Left kidney (tissue), 2 donors: ENCODE measurements around the gene PTH1R. TPM values are rescaled to one million over a fixed set of nuclear protein-coding genes. Genes with fewer than 3 reads are reported as not detected.

Experiments used
- DNase-seq: peaks from one replicate; pipeline ENCODE4 v3.0.0-alpha.2; 2013
- polyA plus RNA-seq: library from polyadenylated mRNA; unstranded; fragments of 120-200 nt; gene quantifications from one replicate; pipeline ENCODE4 v1.2.1, GENCODE V29; 2013; ENCODE audit not compliant: insufficient read length

The PTH1R gene
- polyA plus RNA-seq, 1 donor: 178 TPM

DNA sequence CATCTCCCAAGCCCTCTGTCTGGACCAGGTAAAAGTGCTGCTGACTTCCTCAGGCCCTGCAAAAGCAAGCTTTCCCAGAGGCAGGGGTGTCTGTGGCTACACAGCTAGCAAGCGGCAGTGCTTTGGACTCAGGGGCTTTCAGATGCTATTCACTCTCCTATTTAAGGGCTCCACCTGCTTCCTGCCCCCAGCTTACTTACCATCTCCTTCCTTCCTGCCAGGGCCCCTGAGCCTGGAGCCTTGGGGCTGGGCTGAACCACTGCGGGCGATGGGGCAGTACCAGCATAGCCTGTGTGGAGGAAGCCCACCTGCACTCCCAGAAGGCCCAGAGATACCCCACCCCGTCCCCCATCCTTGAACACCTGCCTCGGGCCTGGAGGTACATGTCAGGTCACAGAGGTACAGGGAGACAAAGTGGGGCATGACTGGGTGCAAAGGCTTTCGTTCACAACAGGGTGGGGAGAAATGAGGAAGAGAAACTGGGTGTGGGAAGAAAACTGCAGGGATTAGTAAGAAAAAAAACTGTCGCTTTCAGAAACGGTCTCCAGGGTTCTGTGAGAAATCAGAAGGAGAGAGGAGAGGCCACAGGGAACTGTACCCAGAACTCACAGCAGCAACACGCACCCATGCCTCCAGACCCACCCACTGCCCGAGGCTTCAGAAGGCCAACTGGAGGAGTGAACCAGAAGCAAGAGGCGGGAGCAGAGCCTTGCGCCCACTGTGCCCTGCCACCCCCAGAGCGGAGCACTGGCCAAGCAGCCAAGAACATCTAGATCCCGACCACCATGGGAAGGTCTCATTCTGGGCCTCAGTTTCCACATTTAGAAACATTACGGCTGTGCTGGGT is 49.6 kb downstream of the PTH1R start:
- DNase-seq: no peak

DNA sequence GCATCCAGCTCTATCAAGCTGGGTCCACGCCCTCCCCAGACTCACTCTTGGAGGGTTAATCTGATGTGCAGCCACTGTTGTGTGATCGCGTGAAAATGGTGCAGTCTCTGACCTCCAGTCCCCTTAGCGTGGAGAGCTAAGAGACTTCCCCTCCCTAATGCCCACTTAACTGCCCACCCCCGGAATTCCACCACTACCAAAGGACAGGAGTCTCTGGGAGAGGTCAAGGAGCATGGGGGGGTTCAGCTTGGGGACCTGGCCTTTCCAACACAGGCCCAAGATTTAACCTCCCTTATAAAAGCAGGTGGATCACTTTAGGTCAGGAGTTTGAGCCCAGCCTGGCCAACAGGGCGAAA is 50.2 kb downstream of the PTH1R start:
- no peak for DNase-seq

DNA sequence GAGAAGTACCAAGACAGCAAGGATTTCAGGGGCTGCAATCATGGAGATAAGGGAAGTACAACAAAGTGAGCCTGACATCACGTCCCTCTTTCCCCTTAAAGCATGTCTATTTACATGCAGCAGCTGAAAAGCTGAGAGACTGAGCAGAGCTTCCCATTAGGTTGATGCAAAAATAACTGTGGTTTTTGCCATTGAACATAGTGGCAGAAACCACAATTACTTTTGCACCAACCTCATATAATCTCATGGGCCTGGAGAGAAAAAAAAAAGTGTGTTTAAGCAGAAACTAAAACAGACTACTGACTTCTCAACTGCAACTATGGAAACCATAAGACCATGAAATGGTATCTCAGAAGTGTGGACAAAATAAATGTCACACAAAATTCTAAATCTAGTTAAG is 50.8 kb downstream of the PTH1R start:
- no peak for DNase-seq

DNA sequence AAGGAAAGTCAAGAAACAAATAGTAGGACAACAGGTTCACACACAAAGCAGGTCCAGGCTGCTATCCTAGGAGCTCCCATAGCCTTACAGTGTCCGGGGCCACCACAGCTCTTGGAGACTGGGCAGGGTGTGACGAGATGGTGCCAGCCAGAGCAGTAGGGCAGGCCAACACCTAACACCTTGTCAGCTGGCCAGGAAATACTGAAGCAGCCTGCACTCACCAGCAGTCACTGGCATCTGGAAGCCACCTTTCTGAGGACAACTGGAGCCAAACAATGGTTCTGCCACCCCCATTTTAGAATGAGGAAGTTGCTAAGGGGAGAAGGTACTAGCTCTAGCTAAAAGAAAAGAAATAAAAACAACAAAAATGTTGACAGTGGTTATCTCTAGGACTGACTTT is 51.8 kb downstream of the PTH1R start:
- DNase-seq: no peak

DNA sequence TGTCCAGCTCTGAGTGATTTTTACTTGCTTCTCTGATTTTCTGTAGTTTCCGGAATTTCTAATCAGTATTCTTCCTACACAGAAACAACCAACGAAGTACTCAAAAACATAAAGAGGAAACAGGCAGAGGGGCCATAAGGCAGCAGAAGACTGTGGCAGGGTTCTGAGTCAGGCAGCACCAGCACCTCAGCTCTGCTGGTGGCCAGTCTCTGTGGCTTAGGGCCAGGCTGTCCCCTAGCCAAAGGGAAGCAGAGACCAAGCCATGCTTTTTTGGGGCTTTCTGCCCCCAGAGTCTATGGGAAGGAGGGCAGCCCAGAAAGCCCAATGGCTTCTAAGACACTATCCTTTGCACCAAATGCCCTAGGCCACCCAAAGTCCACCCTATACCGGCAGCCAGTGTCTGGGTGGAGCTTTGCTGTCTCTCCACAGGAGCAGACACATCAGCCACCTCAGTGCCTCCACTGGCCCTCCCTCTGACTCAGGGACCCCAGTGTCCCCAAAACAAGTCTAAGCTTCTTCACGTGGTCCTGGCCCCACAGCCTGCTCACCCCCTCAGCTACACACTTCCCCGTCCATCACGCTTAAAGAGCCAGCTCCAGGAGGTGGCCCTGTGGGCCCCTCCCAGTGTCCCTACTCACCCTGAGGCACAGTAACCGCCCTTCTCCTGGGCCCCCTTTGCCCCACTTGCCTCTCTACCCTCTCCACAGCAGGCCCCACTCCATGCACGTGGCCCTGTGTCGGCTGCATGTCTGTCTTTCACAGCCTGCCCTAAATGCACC is 52.8 kb downstream of the PTH1R start:
- DNase-seq: no peak

DNA sequence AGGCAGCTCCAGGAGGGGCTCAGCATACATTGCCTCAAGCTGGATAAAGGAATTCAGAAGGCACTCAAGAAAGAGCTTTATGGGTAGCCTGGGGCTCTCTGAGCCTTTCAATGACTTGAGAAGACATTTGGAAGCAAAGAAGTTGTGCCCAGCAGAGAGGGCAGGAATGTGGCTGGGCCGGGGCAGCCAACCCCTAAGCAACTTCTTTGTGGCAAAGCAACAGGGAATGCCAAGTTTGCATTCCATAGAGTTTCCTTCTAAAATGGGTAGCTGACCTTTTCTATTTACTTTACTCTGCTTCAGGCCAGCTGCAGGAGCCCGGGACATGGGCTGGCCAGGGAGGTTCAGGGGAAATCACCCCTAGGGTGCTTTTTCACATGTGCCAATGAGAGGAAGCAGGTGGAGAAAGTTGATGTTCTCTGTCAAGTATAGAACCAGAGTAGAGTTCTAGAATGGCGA is 53.5 kb downstream of the PTH1R start:
- no peak for DNase-seq

DNA sequence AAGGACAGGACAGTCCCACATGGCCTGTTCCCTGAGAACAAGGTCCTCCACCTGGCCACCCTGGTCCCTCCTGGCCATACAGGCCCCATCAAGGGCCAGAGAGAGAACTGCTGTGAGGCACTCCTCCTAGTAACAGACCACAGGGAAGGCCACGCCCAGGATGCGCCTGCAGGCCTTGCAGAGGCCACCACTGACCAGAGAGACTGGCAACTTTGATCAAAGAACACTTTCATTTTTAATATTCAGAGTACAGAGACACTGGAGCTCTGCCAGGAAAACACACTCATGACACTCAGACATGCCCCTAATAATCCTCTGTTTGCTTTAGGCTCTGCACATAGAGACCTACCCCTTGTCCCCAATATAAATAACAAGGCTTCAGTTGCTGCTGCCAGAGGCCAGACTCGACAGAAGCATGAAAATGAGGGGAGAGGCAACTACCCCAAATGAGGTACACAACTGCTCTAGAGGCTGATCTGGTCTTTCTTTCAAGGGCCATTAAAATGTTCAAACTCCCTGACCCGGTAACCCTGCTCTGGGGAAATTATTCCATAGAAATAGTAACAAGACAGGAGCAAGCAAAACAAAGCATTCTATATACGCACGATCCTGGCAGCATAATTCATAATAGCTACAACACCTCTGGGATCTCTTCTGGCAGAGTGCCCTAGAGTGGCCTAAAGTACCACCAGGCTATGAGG is 54.3 kb downstream of the PTH1R start:
- DNase-seq: no peak

DNA sequence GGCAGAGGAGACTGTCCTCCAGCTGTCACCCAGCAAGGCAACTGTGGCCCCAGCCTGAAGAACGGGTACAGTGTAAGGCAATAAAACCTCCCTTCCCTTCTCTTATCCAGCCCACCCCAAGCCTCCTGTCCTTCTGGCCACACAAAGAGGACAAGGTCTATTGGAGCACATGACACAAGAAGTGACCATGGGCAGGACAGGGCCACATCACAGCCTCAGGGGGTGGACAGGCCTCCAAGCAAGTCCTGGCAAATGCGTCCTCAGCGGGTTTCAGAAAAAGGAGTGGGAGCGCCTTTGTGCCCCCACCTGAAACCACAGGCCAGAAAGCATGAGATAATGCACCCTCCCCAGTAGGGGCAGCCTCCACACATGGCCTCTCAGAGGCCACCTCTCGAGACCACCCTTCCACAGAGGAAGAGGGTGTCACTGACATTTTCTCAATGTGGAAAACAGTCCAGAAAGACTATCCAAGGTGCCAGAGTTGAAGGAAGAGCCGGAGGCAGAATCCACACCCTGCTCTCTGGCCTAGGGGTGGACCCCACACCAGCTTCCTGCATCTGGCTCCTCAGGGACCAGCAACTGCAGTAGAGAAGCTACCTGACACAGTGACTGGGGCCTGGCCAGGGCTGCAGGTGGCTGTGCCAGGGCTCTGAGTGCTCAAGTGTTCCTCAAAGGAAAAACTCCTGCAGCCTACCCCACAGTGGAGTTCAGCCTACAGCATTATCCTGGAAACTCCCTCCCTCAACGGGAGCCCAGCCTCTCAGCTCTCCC is 55.1 kb downstream of the PTH1R start:
- DNase-seq: no peak

DNA sequence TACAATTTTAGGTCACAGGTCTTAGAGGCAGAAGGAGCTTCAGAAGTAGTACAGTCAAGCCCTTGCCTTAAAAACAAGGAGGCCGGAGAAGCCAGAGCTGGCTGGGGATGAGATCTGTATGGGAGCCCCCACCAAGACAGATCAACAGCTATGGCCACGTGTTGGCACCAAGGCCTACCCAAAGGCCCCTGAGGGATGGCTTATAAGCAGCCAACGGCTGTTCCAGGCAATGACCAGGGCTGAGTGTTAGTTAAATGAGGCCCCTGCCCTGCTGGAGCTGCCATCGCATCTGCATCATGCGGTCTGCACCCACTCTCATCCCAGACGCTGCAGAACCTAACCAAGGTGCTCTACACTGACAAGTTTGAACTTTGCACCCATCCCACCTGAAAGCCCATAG is 55.7 kb downstream of the PTH1R start:
- no peak for DNase-seq

DNA sequence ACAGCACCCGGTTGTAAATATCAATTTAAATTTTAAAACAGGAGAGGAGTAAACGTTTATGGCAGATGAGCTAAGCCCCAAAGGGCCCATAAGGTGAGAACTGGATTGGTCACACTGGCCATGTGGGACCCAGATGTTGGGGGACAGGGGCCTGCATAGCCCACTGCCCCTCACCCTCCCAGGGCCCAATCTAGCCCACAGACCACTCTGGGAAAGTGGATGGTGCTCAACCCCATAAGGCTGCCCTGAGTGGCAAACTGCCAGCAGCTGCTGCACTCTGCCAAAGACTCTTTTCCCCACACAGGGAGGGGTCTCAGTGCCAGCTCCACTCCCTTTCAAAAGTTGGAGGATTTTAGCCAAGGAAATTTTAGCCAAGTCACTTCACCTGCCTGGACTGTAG is 56.6 kb downstream of the PTH1R start:
- DNase-seq: no peak

DNA sequence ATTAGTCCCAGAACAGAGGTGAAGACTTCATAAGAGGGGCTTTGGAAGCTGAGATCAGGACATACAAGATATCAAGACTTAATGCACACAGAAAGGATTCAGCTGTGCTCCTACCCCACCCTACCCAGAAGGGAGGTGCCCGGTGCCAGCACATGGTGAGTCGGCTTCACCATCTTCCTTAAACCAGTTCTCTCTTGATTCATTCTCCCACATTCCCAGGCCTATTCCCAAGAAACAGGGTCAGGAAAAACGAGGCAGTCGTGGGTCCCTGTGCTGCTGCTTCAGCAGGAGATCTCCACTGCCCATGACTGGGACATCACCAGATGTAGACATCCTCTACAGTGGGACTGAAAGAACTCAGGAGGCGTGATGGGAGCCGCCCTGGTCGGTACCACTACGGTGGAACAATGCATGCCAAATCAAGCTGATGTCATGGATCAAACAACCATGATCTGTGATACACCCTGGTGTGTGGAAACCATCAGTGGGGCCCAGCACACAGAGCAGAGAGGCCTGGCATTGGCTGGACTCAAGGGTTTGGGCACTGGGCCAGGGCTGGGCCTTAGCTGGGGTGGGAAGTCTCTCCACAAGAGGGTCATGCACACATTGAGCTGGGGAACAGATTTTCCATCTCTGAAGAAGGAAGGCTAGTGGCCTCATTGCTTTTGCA is 57.1 kb downstream of the PTH1R start:
- DNase-seq: no peak

DNA sequence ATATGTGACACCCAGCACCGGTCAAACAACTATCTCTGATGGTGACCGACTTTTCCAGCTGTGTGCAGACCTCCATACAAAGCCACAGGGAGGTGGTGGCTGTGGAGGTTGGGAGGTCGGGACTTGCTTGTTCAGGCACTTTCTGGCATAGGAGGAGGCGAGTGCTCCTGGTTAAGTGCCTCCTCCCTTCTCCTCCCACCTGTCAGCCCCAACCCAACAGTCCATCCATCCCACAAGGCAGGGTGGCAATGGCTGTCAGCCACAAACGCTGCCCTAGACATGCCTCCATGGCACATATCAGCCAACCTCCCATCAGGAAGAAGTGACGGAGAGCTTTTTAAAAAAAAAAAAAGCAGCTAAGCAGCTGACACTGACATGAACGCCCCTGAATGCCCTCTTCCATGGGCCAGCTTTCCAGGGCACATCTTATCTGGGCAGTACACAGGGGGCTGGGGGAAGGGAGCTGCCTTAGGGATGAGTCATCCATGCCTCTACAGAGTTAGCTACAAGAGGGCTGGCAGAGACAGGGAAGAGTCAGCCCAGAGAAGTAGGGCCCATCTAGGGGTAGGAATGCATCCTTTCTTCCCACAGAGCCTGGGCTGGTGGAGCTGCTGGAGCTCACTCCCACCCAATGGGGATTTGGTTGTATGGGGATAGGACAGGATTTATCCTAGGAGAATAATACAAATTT is 57.8 kb downstream of the PTH1R start:
- DNase-seq: no peak

DNA sequence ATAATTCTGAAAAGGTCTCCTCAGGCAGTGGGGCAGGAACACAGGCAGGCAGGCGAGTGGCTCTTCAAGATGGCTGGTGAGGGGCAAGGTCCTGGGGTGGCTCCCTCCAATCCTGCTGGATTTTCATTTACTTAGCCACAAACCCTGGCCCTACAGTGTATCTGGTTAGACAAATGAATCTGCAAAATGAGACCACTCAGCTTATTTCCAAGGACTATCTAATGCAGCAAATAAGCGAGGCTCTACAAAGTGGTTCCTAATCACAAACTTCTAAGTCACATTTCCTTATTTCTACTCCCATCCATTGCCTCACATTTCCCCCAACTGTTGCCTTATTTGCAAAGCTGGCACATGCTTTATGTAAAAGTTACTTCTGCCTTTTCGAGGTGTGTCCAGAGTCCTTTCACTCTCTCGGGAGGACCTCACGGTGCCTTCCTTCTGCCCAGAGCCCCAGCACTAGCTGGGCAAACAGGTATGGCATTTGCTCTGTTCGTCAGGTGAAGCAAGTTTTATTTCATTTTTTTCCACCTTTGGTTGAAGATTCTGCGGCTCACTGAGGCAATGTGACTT is 58.6 kb downstream of the PTH1R start:
- no peak for DNase-seq

DNA sequence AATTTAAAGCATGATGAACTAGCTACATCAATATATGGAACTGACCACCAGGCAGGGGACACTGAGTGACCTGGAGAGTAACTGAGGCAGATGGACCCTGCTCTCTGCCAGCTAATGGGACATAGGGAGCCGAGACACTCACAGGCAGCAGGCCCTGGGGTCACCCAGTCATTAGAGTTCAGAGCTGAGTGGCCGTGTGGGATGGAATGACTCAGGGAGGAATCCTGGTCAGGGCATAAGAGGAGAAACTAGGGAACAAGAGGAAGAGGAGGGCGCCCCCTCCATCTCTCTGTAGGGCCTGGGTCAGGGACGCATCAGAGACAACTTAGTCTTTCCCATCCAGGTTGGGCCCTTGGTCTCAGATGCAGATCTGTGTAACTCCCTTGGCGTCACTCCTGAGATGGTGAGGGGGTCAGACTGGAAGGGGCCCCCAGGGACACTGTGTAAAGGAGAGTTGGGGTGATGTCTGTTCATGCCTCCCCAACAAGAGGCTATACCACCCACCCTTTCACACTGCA is 59.3 kb downstream of the PTH1R start:
- no peak for DNase-seq

DNA sequence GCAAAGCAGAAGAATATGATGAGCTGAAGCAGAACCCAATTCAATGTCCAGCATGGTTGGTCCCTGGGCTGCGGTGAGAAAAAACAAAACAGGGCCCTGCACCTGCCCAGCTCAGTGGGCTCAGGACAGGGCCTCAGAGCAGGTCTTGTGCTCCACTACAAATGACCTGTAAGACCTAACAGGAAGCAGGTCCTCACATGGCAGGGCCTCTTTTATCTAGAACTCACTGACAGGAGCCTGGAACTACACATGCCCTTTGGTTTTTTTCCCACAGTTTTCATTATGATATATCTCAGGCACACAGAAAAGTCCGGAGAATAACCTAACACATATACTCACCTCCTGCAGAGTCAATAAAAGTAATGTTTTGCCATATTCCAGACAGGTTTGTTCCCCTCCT is 60.6 kb downstream of the PTH1R start:
- no peak for DNase-seq

DNA sequence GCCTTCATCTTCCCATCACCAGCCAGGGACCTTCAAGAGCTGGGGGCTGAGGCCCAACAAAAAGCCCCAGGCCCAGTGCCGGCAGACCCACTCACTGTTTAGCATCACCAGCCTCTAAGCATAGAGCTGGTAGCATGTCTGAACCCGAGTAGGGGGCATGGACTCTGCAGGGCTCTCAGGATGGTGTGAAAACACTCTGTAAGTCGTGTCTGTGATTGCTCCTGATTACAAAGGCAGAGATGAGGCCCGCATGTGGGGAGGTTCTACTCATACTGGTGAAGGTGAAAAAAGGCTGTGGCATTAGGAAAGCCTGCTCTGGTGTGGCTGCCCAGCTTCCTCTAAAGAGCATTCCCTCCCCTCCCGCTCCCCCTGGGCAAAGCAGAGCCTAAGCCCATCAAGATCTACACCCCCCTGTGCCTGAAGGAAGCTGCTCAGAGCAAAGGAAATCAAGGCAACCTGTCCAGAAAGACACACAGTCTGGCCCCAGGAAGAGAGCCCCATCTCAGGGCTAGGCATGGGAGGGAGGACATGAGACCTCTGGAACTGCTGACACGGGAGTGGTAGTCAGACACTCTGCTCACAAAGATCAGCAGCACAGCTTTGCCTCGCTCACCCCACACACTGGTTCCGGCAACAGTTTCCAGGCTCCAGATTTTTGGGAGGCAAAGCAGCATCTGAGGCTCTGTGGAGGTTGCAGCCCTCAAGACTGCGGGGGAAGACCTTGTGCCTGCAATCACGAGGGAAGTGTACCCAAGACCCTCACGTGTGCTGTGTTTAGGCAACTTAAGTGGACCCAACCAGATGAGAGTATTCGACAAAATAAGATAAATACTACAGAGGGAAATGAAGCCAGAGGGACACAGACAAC is 62.3 kb downstream of the PTH1R start:
- no peak for DNase-seq

DNA sequence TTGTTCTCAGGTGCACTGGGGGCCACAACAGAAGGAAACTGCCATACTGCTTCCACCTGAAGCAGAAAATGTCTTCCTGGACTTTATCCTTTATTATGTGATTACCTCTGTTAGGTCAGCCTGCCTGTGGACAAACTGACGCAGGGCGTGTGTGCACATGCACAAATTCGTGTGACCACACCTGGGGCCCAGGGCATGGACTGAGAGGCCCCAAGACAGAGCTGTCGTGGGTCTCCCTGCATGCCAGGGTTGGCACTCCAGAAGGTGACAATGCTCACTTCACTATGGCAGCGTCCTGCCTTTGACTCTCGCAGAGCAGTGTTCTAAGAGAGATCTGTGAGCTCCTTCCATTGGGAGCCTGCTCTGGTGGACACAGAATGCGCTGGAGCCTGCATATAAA is 64.6 kb downstream of the PTH1R start:
- DNase-seq: no peak

DNA sequence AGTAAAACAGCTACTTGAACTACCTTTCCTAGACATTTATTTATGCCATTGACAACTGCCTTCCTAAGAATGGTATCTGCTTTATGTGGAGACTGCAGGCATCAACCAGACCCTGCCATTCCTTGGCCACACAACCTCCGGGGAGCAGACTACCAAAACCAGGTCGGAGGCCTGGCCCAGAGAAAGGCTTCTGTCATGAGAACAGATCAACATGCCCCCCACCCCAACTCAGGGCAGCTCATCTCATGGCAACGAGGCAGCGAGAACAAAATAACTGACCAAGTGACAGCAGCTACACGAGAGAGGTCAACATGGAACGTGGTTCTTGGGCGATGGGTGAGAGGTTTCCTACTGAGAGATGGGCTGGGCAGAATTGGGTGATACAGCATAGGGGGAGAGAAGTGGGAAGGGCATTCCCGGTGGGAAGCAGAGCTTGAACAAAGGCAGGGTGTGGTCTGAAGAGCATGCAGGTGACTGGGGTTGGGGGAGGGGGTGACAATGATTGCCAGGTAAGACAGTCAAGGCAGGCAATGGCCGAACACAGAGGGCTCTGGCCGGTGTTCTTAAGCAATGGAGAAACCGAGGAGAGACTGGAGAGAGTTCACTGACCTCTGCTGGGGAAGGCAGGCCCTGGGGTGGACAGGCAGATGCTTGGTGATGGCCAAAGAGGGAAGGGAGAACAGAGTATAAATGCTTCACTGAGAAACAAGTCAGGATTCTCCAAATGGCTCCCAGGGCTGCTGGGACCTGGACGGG is 65.1 kb downstream of the PTH1R start:
- DNase-seq: no peak
